ENCODE measurements around the gene USPL1. TPM values are rescaled to one million over a fixed set of nuclear protein-coding genes. Genes with fewer than 3 reads are reported as not detected.

Gene USPL1
- total and polyA plus RNA-seq, 2 of the 13 experiments (the other 11 are each of a cell fraction or from before 2014, with no cell fraction given): 13.7 to 15.9 TPM

DNA sequence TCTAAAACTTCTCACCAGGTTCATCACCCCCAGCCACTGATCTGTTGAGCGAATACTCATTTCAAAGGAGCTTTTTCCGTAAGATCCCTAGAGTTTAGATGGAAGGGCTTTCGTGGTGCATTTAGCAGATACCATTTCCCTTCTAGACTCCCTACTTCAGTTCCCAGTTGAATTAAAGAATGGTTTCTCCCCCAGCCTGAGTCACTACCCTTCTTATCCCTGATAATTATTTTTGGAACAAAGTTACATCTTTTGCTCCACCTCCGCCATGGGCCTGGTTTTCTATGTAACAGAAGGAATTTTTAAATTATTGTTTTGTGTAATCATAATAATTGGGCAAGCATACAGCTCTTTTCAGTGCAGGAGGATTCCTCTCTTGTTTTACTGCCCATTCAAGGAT lies 22.0 kb downstream of the USPL1 start:
- Histone ChIP-seq H4K20me1 (ENCODE audit: insufficient read depth, low read length) (no peaks in the 10 kb centered on the region), H3K9ac (ENCODE audit: insufficient read depth, low read depth, low read length) (no peak overlapping the region), H3K4me3 (replicated peaks in 1 of 3; ENCODE audit: insufficient read depth in 1 of 3, low read depth in 2 of 3, low read length in 3 of 3) (no peak overlapping the region), H2AFZ (ENCODE audit: low read length) (no peak overlapping the region), H3K36me3 (replicated peaks in 1 of 2; ENCODE audit: control insufficient read depth in 1 of 2, insufficient read depth in 2 of 2, low read length in 2 of 2) (peaks cover 12 to 46% of the 10 kb centered on the region in 2 experiments), H3K4me1 (ENCODE audit: insufficient read depth, low read length) (peaks cover 13% of the 10 kb centered on the region), H3K4me2 (ENCODE audit: low read depth, low read length) (no peak overlapping the region), H3K79me2 (ENCODE audit: insufficient read depth, low read length) (peaks cover 25% of the 10 kb centered on the region), H3K9me3 (ENCODE audit: low read length) (no peaks in the 10 kb centered on the region), H3K27me3 (ENCODE audit: control insufficient read depth in 1 of 2, insufficient read depth in 2 of 2, low read length in 2 of 2) (no peaks in the 10 kb centered on the region), H3K27ac (ENCODE audit: extremely low read length, insufficient read depth, low read length) (no peak overlapping the region)
- CTCF ChIA-PET (ENCODE audit: low intra/inter-chr PET ratio, low total read pairs): no interaction called here
- intact Hi-C loops (cut with micrococcal nuclease; ENCODE audit: unreplicated experiment) (no loop called here), in situ Hi-C loops (cut with HindIII; ENCODE audit: extremely low pct_ligation_motif_present, low pct_unique_long_range_greater_than_20kb) (no loop called here)
- no TSS peak for BruUV-seq (replicated peaks)
- FAIRE-seq: no peak
- POLR2A ChIA-PET: no interaction called here
- 98% methylated on average over 4 of the region's 4 CpGs for WGBS (ENCODE audit: low lambda C conversion rate)
- DNase-seq (ENCODE audit: low spot score): no peak
- ATAC-seq: no peak
- TF ChIP-seq CHCHD3 (CRISPR knock-in tag; IDR thresholded peaks at IDR 0.05) (no peak), ZFP62 (CRISPR knock-in tag; IDR thresholded peaks at IDR 0.05) (no peak), JARID2 (CRISPR knock-in tag; IDR thresholded peaks at IDR 0.05; ENCODE audit: insufficient replicate concordance) (no peak), ZNF460 (CRISPR knock-in tag; IDR thresholded peaks at IDR 0.05; ENCODE audit: borderline replicate concordance) (no peak), U2AF2 (IDR thresholded peaks at IDR 0.05; ENCODE audit: low read depth, low read length) (no peak), IRF2 (CRISPR knock-in tag; IDR thresholded peaks at IDR 0.05) (no peak), ATM (IDR thresholded peaks at IDR 0.05; ENCODE audit: borderline replicate concordance) (no peak), ZNF205 (CRISPR knock-in tag; IDR thresholded peaks at IDR 0.05) (no peak)
- TF ChIP-seq, protein P1, sequence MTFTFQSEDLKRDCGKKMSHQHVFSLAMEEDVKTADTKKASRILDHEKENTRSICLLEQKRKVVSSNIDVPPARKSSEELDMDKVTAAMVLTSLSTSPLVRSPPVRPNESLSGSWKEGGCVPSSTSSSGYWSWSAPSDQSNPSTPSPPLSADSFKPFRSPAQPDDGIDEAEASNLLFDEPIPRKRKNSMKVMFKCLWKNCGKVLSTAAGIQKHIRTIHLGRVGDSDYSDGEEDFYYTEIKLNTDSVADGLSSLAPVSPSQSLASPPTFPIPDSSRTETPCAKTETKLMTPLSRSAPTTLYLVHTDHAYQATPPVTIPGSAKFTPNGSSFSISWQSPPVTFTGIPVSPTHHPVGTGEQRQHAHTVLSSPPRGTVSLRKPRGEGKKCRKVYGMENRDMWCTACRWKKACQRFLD (CRISPR knock-in tag; IDR thresholded peaks at IDR 0.05; ENCODE audit: borderline replicate concordance): no peak
- TF ChIP-seq, protein P2, sequence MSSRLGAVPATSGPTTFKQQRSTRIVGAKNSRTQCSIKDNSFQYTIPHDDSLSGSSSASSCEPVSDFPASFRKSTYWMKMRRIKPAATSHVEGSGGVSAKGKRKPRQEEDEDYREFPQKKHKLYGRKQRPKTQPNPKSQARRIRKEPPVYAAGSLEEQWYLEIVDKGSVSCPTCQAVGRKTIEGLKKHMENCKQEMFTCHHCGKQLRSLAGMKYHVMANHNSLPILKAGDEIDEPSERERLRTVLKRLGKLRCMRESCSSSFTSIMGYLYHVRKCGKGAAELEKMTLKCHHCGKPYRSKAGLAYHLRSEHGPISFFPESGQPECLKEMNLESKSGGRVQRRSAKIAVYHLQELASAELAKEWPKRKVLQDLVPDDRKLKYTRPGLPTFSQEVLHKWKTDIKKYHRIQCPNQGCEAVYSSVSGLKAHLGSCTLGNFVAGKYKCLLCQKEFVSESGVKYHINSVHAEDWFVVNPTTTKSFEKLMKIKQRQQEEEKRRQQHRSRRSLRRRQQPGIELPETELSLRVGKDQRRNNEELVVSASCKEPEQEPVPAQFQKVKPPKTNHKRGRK (CRISPR knock-in tag; IDR thresholded peaks at IDR 0.05): no peak
- TF ChIP-seq, protein P3, sequence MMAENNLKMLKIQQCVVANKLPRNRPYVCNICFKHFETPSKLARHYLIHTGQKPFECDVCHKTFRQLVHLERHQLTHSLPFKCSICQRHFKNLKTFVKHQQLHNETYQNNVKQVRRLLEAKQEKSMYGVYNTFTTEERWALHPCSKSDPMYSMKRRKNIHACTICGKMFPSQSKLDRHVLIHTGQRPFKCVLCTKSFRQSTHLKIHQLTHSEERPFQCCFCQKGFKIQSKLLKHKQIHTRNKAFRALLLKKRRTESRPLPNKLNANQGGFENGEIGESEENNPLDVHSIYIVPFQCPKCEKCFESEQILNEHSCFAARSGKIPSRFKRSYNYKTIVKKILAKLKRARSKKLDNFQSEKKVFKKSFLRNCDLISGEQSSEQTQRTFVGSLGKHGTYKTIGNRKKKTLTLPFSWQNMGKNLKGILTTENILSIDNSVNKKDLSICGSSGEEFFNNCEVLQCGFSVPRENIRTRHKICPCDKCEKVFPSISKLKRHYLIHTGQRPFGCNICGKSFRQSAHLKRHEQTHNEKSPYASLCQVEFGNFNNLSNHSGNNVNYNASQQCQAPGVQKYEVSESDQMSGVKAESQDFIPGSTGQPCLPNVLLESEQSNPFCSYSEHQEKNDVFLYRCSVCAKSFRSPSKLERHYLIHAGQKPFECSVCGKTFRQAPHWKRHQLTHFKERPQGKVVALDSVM (CRISPR knock-in tag; IDR thresholded peaks at IDR 0.05): no peak
- TF ChIP-seq, protein P4, sequence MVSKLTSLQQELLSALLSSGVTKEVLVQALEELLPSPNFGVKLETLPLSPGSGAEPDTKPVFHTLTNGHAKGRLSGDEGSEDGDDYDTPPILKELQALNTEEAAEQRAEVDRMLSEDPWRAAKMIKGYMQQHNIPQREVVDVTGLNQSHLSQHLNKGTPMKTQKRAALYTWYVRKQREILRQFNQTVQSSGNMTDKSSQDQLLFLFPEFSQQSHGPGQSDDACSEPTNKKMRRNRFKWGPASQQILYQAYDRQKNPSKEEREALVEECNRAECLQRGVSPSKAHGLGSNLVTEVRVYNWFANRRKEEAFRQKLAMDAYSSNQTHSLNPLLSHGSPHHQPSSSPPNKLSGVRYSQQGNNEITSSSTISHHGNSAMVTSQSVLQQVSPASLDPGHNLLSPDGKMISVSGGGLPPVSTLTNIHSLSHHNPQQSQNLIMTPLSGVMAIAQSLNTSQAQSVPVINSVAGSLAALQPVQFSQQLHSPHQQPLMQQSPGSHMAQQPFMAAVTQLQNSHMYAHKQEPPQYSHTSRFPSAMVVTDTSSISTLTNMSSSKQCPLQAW (CRISPR knock-in tag; IDR thresholded peaks at IDR 0.05): no peak
- TF ChIP-seq, protein P5, sequence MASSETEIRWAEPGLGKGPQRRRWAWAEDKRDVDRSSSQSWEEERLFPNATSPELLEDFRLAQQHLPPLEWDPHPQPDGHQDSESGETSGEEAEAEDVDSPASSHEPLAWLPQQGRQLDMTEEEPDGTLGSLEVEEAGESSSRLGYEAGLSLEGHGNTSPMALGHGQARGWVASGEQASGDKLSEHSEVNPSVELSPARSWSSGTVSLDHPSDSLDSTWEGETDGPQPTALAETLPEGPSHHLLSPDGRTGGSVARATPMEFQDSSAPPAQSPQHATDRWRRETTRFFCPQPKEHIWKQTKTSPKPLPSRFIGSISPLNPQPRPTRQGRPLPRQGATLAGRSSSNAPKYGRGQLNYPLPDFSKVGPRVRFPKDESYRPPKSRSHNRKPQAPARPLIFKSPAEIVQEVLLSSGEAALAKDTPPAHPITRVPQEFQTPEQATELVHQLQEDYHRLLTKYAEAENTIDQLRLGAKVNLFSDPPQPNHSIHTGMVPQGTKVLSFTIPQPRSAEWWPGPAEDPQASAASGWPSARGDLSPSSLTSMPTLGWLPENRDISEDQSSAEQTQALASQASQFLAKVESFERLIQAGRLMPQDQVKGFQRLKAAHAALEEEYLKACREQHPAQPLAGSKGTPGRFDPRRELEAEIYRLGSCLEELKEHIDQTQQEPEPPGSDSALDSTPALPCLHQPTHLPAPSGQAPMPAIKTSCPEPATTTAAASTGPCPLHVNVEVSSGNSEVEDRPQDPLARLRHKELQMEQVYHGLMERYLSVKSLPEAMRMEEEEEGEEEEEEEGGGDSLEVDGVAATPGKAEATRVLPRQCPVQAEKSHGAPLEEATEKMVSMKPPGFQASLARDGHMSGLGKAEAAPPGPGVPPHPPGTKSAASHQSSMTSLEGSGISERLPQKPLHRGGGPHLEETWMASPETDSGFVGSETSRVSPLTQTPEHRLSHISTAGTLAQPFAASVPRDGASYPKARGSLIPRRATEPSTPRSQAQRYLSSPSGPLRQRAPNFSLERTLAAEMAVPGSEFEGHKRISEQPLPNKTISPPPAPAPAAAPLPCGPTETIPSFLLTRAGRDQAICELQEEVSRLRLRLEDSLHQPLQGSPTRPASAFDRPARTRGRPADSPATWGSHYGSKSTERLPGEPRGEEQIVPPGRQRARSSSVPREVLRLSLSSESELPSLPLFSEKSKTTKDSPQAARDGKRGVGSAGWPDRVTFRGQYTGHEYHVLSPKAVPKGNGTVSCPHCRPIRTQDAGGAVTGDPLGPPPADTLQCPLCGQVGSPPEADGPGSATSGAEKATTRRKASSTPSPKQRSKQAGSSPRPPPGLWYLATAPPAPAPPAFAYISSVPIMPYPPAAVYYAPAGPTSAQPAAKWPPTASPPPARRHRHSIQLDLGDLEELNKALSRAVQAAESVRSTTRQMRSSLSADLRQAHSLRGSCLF (CRISPR knock-in tag; IDR thresholded peaks at IDR 0.05; ENCODE audit: borderline replicate concordance): no peak
